AG04450 (cell line): Measurements from ENCODE around the gene ZNHIT6. TPM values are rescaled to one million over a fixed set of nuclear protein-coding genes. Genes with fewer than 3 reads are reported as not detected.

ENCODE experiments used
- CTCF ChIA-PET: fragments of 300-600, 350-600 bp; formaldehyde crosslinking; extraction: SDS; loops from one replicate; lab custom pipeline; 2022; ENCODE audit warnings: antibody characterized with exemption, inconsistent platforms; lab: Charles Lee
- POLR2A ChIA-PET: fragments of 350-600 bp; formaldehyde crosslinking; extraction: SDS; loops from one replicate; lab custom pipeline; 2021; ENCODE audit warnings: antibody characterized with exemption, inconsistent platforms; lab: Yijun Ruan, JAX
- DNase-seq: peaks from one replicate; pipeline ENCODE4 v3.0.0-alpha.2; 2011; ENCODE audit warnings: low read depth, low spot score
- H3K27ac ChIP-seq: one replicate; pipeline ENCODE4 v1.5.1; 2012; ENCODE audit warnings: low read depth, low read length, control low read depth
- H3K27me3 ChIP-seq: one replicate; pipeline ENCODE4 v1.6.0; 2012; ENCODE audit warnings: low read length; ENCODE audit not compliant: control insufficient read depth, insufficient read depth
- H3K4me3 ChIP-seq: 2 replicates; pipeline ENCODE4 v1.5.1; 2011; ENCODE audit warnings: mild to moderate bottlenecking, low read depth, low read length, control low read depth
- H3K9me3 ChIP-seq: 2 replicates; pipeline ENCODE4 v1.5.1; 2012; ENCODE audit warnings: low read length; ENCODE audit not compliant: control insufficient read depth, insufficient read depth
- polyA plus RNA-seq: library from polyadenylated mRNA; depleted of rRNA; stranded (reverse); fragments of >200 nt; gene quantifications from 2 replicates; pipeline ENCODE4 v1.2.3, GENCODE V29; 2011
- TF ChIP-seq, protein P1 (sequence below): IDR thresholded peaks from 2 replicates; pipeline ENCODE4 v1.5.1; 2011; ENCODE audit warnings: low read depth, low read length, control low read depth, inconsistent platforms

Gene ZNHIT6
- polyA plus RNA-seq, 1 experiment: 19.2 TPM

DNA sequence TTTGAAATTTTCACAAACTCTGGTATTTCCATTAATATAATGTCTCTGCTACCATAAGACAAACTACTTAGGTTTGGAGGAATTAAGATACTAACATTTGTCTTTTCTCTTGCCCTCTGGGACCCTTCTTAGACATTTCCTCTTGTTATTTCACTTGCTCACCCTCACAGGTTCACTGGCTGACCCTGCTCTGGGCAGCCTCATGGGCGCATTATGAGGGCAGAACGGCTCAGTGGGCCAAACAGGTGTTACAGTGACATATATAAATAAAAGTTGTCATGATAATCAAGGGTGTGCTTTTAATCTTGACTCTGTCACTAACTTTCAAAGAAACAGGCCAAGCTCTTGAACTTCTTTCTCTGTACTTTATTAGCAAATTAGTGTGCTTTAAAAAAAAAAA lies 46.5 kb downstream of the ZNHIT6 start:
- ChIA-PET POLR2A (interaction anchor here (1.0 kb wide), 1 partner anchor 33 kb away, joined by 7 read pairs; no protein-coding TSS in a partner anchor), CTCF (interaction anchor here (0.6 to 1.0 kb wide), 2 partner anchors 12 to 31 kb away, joined by 3 to 7 read pairs; no protein-coding TSS in a partner anchor)
- H3K27ac ChIP-seq: no peak overlapping the region
- no peaks in the 10 kb centered on the region for H3K27me3 ChIP-seq
- no peak overlapping the region for H3K4me3 ChIP-seq
- DNase-seq: no peak
- no peaks in the 10 kb centered on the region for H3K9me3 ChIP-seq
- TF ChIP-seq, protein P1, sequence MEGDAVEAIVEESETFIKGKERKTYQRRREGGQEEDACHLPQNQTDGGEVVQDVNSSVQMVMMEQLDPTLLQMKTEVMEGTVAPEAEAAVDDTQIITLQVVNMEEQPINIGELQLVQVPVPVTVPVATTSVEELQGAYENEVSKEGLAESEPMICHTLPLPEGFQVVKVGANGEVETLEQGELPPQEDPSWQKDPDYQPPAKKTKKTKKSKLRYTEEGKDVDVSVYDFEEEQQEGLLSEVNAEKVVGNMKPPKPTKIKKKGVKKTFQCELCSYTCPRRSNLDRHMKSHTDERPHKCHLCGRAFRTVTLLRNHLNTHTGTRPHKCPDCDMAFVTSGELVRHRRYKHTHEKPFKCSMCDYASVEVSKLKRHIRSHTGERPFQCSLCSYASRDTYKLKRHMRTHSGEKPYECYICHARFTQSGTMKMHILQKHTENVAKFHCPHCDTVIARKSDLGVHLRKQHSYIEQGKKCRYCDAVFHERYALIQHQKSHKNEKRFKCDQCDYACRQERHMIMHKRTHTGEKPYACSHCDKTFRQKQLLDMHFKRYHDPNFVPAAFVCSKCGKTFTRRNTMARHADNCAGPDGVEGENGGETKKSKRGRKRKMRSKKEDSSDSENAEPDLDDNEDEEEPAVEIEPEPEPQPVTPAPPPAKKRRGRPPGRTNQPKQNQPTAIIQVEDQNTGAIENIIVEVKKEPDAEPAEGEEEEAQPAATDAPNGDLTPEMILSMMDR: no peak

DNA sequence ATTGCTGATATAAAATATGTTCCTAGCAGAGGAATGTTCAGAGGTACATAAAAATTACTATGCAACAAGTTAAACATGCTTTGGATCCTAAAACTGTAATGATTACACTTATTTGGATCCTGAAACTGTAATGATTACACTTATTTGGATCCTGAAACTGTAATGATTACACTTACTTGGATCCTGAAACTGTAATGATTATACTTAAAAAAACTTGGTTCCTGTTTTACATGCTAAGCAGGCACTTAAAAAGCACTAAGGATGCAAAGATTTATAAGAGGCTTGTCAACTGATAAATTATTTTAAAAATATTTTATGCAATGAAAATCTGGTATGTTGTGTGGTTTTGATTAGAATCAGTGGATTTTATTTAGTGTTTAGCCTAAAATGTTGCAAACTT lies 47.7 kb downstream of the ZNHIT6 start:
- ChIA-PET POLR2A (no interaction called here), CTCF (no interaction called here)
- TF ChIP-seq, protein P1: no peak
- Histone ChIP-seq H3K27ac (no peak overlapping the region), H3K27me3 (no peaks in the 10 kb centered on the region), H3K4me3 (no peak overlapping the region), H3K9me3 (no peaks in the 10 kb centered on the region)
- DNase-seq: no peak

DNA sequence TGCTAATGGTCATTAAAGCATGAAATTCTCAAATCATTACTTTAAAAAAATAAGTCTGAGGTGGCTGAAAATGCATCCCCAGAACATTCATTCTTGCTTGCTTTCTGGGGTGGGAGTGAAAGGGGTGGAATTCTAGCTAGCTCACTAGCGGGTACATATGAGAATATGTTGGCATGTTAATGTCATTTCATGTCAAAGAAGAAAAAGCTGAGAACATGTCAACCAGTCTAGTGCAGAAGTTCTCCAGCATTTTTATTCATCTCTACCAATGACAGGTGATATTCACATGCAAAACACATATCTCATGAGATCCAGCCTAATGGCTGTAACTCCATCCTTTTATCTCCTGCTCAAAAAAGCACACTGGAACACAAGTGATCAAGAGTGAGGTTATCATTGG lies 49.1 kb downstream of the ZNHIT6 start:
- H3K4me3 ChIP-seq: no peak overlapping the region
- TF ChIP-seq, protein P1: no peak
- CTCF ChIA-PET: interaction anchor here (1.0 kb wide), 1 partner anchor 9 kb away, joined by 3 read pairs; no protein-coding TSS in a partner anchor
- no peaks in the 10 kb centered on the region for H3K9me3 ChIP-seq
- no peaks in the 10 kb centered on the region for H3K27me3 ChIP-seq
- DNase-seq: no peak
- POLR2A ChIA-PET: no interaction called here
- no peak overlapping the region for H3K27ac ChIP-seq

- no peaks in the 10 kb centered on the region for H3K9me3 ChIP-seq
- CTCF ChIA-PET: no interaction called here
- H3K27me3 ChIP-seq: no peaks in the 10 kb centered on the region
- no peak overlapping the region for H3K4me3 ChIP-seq
- POLR2A ChIA-PET: interaction anchor here (1.1 kb wide), 1 partner anchor 28 kb away, joined by 5 read pairs; no protein-coding TSS in a partner anchor
- no peak for DNase-seq
- TF ChIP-seq, protein P1: no peak
- H3K27ac ChIP-seq: no peak overlapping the region
Observed at GRCh38 chr1:85656948-85657347, 51.3 kb downstream of the ZNHIT6 start.

DNA sequence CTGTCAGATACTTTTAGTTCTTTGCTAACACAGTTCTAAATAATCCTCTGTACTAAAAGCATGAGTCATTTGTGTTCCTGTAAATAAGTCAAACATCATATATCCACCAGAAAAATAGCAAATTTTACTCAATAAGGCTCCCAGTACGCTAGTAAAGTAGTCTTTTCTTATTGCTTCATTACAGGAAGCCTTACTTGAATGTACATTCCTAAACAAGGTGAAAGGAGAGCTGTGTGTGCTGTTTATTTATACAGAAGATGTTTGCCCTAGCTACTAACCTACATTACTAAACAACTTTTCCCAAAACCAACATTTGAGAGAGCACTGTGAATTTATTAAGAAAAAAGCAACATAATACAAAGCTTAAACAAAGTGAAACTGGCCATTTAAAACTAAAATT lies 52.0 kb downstream of the ZNHIT6 start:
- Histone ChIP-seq H3K9me3 (no peaks in the 10 kb centered on the region), H3K27ac (no peak overlapping the region), H3K27me3 (no peaks in the 10 kb centered on the region), H3K4me3 (no peak overlapping the region)
- CTCF ChIA-PET: interaction anchor here (0.6 to 1.0 kb wide), 2 partner anchors 37 to 89 kb away, joined by 3 to 4 read pairs; no protein-coding TSS in a partner anchor
- DNase-seq: peak; percentile 38
- POLR2A ChIA-PET: interaction anchor here (1.1 kb wide), 1 partner anchor 27 kb away, joined by 5 read pairs; no protein-coding TSS in a partner anchor
- TF ChIP-seq, protein P1: no peak
